ENCODE measurements around the gene ASB13. TPM values are rescaled to one million over a fixed set of nuclear protein-coding genes. Genes with fewer than 3 reads are reported as not detected.

The ASB13 gene
- total and polyA plus RNA-seq, 2 of the 13 experiments (the other 11 are each of a cell fraction or from before 2014, with no cell fraction given), result 9.3 to 15.4 TPM

- TF ChIP-seq ZNF629 (CRISPR knock-in tag; conservative IDR thresholded peaks at IDR 0.05), result no peak
- TF ChIP-seq BCL3 (CRISPR knock-in tag; IDR thresholded peaks at IDR 0.05), result no peak
- TF ChIP-seq ZNF660 (CRISPR knock-in tag; IDR thresholded peaks at IDR 0.05; ENCODE audit: borderline replicate concordance, low read depth), result no peak
- 0 out of 2 replicates have a peak, but pooled peaks have one; percentile 1 for TF ChIP-seq SAP130 (CRISPR knock-in tag; IDR thresholded peaks at IDR 0.05; ENCODE audit: low read depth)
- 0 out of 2 replicates have a peak, but pooled peaks have one; percentile 9 for TF ChIP-seq HNF4A (CRISPR knock-in tag; IDR thresholded peaks at IDR 0.05)
- TF ChIP-seq LRRFIP1 (CRISPR knock-in tag; conservative IDR thresholded peaks at IDR 0.05), result no peak
- TF ChIP-seq THRA (CRISPR knock-in tag; IDR thresholded peaks at IDR 0.05; ENCODE audit: borderline replicate concordance), result no peak
- no peak for TF ChIP-seq ZNF274 (CRISPR knock-in tag; IDR thresholded peaks at IDR 0.05)
Observed at GRCh38 chr10:5665373-5666007, 905 bp downstream of the ASB13 start (continued).
